Activated T-cell treated with anti-CD3 and anti-CD28 coated beads, Interleukin-2, amount 50 U/mL, for 1 hour (primary cell): ENCODE data around the gene UQCR11.
"Not testable (repeated sequence)": the region's sequence is repeated elsewhere in the genome, so short reads cannot be mapped to it uniquely, and the experiment has no call there.

ENCODE experiments used
- DNase-seq: peaks from one replicate; pipeline ENCODE4 v3.0.0-alpha.2; 2020

Gene UQCR11

GRCh38 chr19:1605236-1606137 is at the start of gene UQCR11:
Gene UQCR11, minus strand, starts transcription at chr19:1605462. Its CDS starts 53 bp downstream, at chr19:1605409.
- DNase-seq: peak; percentile 87

DNA sequence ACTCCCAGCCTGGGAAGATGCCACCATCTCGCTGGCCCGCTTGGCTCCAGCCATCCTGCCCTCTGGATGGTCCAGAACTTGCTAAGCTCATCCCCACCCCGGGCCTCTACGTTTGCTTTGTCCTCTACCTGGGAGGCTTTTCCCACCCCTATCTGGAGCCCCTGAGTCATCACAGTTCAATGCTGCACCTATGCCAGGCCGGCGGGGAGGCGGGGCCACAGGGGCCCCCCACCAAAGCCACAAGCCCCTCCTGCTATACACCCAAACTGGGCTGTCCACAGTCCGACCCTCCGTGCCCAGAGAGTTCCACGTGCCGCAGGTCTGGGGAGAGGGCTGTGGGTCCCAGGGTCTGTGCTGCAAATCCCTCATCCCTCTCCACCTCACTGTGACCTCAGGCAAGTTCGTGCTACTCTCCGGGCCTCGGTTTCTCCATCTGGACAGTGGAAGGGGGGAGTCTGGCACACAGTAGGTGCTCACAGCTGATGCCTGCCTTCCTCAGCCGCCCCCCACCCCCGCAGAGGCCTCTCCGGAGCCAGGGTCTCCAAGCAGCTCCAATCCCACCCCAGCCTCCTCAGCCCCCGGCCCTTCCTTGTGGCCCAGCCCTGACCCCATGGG is 49.0 kb upstream of the UQCR11 start:
- no peak for DNase-seq

DNA sequence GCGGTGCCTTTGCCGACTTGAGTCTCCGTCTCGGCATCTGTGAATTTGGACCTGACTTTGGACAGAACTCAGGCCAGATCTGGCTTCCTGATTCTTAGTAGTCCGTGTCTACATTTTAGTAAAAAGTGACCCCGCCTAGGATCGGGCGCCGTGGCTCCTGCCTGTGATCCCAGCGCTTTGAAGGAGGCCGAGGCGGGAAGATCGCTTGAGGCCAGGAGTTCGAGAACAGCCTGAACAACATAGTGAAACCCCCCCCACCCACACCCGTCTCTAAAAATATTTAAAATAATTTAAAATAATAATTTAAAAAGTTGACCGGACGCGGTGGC is 48.0 kb upstream of the UQCR11 start:
- no peak for DNase-seq

GRCh38 chr19:1652471-1653299 is 47.4 kb upstream of the UQCR11 start, which contains the start of gene TCF3:
Gene TCF3, minus strand, starts transcription at chr19:1652615. Its CDS starts 2,367 bp downstream, at chr19:1650248.
- DNase-seq: peak; percentile 99

- peak; percentile 68 for DNase-seq
These were observed 46.5 kb upstream of the UQCR11 start for GRCh38 chr19:1651568-1652291.

DNA sequence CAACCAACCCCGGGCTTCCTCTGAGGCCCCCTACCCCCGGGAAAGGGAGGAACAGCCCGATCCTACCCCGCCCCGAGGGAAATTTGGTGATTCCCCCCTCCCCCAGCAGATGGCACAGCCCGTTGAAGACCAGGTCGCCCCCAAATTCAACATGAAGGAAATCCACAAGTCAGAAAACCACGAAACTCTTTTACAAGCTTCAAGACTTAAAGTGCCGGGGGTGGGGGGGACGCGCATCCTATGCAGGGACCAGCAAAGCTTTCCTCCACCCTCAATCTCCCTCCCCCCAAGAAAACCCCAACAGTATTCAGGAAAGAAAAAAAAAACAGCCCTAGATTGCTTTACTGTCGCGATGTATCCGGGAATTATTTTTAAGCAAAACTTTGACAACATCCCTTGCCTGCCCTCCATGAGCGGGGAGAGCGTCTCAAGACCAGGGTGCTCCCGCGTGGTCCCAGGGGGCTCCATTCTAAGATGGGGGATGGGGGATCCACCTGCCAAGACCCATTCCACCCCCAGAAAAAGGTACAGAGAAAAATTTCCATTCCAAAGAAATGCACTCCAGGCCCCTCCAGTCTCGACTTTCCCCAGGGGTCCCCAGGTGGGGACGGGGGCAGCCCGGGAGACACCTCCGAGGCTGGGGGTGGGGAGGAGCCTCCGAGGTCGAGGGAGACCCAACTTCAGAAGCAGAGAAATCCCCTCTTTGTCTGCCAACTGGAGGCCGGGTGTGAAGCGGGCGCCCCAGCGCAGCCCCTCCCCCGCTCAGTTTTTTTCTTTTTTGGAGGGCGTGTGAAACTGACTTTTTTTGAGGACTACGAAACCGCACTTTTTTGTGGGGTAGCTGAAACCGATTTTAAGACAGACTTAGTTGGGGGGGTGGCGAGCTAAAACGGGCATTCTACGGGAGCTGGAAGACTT is 45.6 kb upstream of the UQCR11 start:
- DNase-seq: peak; percentile 74

- no peak for DNase-seq
These were observed 44.7 kb upstream of the UQCR11 start for GRCh38 chr19:1649706-1650649.

DNA sequence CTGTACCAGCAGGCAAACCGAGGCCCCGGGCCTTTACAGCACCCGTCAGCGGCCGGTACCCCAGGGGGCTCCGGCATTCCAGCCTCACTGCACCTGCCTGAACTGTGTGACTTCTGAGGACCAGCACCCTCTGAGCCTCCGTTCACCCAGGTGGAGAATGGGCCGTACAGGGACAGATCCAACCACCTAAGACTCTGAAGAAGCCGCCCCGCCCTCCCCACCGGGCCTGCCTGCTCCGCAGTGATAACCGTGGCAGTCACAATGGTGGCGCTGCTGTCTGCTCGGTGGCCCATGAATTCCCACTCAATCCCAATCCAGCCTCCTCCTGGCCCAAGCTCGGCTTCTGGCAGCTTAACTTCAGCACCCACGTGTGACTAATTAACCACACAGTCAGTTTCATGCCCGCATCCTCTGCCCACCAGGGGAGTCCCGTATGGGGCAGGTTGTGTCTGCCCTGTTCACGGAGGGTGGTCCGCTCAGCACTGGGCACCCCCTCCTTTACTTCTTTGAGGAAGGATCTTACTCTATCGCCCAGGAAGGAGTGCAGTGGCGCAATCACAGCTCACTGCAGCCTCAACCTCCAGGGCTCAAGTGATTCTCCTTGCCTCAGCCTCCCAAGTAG is 43.8 kb upstream of the UQCR11 start:
- no peak for DNase-seq

GRCh38 chr19:1648459-1648849 is 43.2 kb upstream of the UQCR11 start:
- no peak for DNase-seq

GRCh38 chr19:1647501-1648458 is 42.5 kb upstream of the UQCR11 start:
- no peak for DNase-seq

DNA sequence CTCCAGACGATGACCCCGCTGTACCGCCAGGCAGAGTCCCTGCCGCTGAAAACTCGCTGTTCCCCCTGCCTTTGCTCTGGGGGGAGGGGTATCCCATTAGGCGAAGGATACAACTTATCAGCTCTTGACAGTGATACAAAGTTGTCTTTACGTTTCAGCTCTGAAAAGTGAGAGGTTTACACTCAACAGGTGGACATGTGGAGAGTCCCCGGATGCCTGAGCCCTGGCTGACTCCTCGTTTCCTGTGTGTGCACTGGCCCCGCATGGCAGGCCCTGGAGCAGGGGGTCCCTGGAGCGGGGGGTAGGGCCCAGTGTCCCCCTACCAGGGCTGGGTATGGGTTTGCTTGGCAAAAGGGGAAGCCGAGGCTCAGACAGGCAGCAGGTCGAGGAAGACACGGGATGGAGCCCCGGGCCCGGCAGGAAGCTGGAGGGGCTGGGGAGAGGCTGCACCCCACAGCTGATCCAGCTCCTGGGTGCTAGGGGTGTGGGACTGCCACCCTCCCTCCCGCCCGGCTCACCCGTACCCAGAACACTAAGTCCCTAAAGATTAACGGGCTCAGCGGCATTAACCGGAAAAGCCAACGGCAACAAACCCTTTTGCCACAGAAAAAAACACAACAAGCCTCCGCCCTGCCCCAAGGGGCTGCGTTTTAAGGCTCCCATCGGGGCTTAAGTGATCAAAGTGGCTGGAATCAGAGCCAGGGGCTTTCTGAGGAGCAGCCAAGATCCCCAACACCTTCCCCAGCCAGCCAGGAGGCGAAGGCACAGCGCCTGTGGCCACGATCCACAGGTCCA is 41.6 kb upstream of the UQCR11 start:
- DNase-seq: no peak

DNA sequence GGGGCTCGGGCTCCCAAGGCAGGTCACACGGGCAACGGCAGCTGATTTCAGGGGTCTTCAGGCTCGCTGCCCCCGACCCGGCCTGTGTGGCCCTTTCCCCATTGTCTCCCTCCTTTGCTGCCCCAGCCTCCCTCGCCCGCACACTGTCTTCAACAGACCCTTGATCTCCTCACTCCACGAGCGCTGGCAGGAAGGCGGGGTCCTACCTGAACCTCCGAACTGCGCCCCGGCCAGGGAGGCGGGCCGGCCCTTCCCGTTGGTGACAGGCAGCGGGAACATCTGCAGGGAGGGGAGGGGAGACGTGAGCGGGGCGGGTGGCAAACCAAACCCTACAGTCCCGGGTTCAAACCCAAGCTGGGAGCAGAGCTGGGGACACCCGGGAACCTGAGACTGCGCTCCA is 40.9 kb upstream of the UQCR11 start:
- DNase-seq: no peak

DNA sequence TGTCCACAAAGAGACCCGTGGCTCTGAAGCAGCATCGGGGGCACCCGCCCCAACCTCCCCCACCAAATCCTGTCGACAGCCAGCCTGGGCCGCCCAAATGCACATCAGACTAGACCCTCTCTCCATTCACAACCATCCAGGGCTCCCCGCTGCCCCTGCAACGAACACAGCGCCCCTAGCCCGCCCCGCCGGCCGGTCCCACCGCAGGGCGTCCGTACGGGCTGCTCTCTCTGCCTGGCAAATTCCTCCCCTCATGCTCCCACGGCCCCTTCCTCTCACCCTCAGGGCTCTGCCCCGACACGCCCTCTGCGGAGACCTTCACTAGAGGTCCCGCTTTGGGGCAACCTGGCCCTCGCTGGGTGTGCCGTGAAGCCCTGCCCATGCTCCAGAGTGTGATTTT is 40.0 kb upstream of the UQCR11 start:
- DNase-seq: no peak

GRCh38 chr19:1644070-1644469 is 38.8 kb upstream of the UQCR11 start:
- no peak for DNase-seq

GRCh38 chr19:1640893-1641448 is 35.7 kb upstream of the UQCR11 start:
- not testable (repeated sequence) for DNase-seq

DNA sequence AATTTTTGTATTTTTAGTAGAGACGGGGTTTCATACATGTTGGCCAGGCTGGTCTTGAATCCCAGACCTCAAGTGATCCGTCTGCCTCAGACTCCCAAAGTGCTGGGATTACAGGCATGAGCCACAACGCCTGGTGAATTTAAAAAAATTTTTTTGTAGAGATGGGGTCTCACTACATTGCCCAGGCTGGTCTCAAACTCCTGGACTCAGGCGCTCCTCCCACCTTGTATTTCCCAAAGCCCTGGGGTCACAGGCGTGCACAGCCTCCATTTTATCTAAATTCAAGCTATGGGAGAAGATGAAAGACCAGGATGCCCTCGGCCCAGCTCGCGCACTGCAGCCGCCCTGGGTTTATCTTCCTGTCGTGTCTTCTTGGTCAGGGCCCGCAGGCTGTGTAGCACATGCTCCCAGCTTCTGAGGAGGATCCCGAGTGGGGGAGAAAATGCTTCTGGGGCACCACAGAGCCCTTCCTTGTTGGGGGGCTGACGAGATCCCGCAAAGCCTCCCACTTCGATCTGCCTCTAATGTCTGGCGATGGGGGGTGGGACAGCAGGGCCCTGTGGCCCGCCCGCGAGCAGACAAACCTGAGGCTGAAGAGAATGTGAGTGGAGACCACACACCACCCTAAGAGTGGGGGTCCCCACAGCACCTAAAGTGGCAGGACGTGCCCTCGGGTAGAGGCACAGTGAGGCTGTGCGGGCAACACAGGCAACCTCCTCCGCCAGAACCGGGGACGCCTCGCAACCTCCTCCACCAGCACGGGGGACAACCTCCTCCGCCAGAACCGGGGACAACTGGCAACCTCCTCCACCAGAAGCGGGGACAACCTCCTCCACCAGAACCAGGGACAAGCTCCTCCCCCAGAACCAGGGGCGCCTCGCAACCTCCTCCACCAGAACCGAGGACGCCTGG is 31.3 kb upstream of the UQCR11 start:
- no peak for DNase-seq

- DNase-seq: no peak
These were observed 29.6 kb upstream of the UQCR11 start for GRCh38 chr19:1634938-1635243.
